ENCODE results near the gene PPARA. TPM values are rescaled to one million over a fixed set of nuclear protein-coding genes. Genes with fewer than 3 reads are reported as not detected.

Gene PPARA
- total and polyA plus RNA-seq, 2 donors (not counting 3 experiments of a cell fraction or from before 2014, with no cell fraction given), result 3.1 to 10.7 TPM

GRCh38 chr22:46226577-46226976 lies 76.3 kb downstream of the PPARA start:
- no peaks in the 10 kb centered on the region for H3K9me3 ChIP-seq (replicated peaks; ENCODE audit: control insufficient read depth, insufficient read depth, low read length)
- no peak for TF ChIP-seq FOS (IDR thresholded peaks at IDR 0.05; ENCODE audit: borderline replicate concordance, insufficient read depth, low read length)
- TF ChIP-seq, protein P1, sequence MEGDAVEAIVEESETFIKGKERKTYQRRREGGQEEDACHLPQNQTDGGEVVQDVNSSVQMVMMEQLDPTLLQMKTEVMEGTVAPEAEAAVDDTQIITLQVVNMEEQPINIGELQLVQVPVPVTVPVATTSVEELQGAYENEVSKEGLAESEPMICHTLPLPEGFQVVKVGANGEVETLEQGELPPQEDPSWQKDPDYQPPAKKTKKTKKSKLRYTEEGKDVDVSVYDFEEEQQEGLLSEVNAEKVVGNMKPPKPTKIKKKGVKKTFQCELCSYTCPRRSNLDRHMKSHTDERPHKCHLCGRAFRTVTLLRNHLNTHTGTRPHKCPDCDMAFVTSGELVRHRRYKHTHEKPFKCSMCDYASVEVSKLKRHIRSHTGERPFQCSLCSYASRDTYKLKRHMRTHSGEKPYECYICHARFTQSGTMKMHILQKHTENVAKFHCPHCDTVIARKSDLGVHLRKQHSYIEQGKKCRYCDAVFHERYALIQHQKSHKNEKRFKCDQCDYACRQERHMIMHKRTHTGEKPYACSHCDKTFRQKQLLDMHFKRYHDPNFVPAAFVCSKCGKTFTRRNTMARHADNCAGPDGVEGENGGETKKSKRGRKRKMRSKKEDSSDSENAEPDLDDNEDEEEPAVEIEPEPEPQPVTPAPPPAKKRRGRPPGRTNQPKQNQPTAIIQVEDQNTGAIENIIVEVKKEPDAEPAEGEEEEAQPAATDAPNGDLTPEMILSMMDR (IDR thresholded peaks at IDR 0.05; ENCODE audit: extremely low read depth in 1 of 2, insufficient read depth in 1 of 2, low read depth in 1 of 2, low read length in 2 of 2), result no peak
- TF ChIP-seq POLR2AphosphoS5 (IDR thresholded peaks at IDR 0.05; ENCODE audit: insufficient read depth, low read depth, low read length), result no peak
- no peak for TF ChIP-seq POLR2A (IDR thresholded peaks at IDR 0.05; ENCODE audit: low read depth, low read length)
- H2AFZ ChIP-seq (ENCODE audit: low read depth, low read length), result no peak overlapping the region
- H3K4me2 ChIP-seq (ENCODE audit: insufficient read depth, low read length), result no peak overlapping the region
- no peak overlapping the region for H3K27ac ChIP-seq (ENCODE audit: insufficient read depth, low read depth, low read length)
- no peak overlapping the region for H3K9ac ChIP-seq (replicated peaks; ENCODE audit: extremely low read depth, insufficient read depth, low read length)
- H4K20me1 ChIP-seq (replicated peaks; ENCODE audit: control insufficient read depth, extremely low read depth, insufficient read depth, low read length), result no peaks in the 10 kb centered on the region
- FAIRE-seq, result no peak
- no peak overlapping the region for H3K4me3 ChIP-seq (replicated peaks in 1 of 3; ENCODE audit: insufficient read depth in 1 of 3, low read depth in 1 of 3, low read length in 3 of 3)
- dilution Hi-C loops (cut with MboI; ENCODE audit: extremely low pct_ligation_motif_present, low sequenced_read_pairs), result no loop called here
- H3K9me1 ChIP-seq (replicated peaks; ENCODE audit: control insufficient read depth, extremely low read depth, insufficient read depth, low read length), result no peaks in the 10 kb centered on the region
- H3K79me2 ChIP-seq (ENCODE audit: control insufficient read depth, insufficient read depth, low read length), result no peaks in the 10 kb centered on the region
- ChIA-PET POLR2A (no interaction called here), CTCF (interaction anchor here (1.4 to 1.7 kb wide), 2 partner anchors 10 to 90 kb away, joined by 3 to 4 read pairs; no protein-coding TSS in a partner anchor)
- H3K4me1 ChIP-seq (ENCODE audit: control insufficient read depth, extremely low read depth, insufficient read depth, low read length), result no peaks in the 10 kb centered on the region
- no peaks in the 10 kb centered on the region for H3K36me3 ChIP-seq (ENCODE audit: control insufficient read depth in 2 of 2, extremely low read depth in 1 of 2, insufficient read depth in 2 of 2, low read length in 2 of 2)
- no TSS peak for BruUV-seq (replicated peaks)
- H3K27me3 ChIP-seq (ENCODE audit: control insufficient read depth in 2 of 2, insufficient read depth in 2 of 2, low read length in 2 of 2), result no peaks in the 10 kb centered on the region
- DNase-seq (ENCODE audit: low read depth, low spot score), result no peak
- intact Hi-C loops (cut with micrococcal nuclease), result no loop called here

GRCh38 chr22:46229701-46230100 lies 79.4 kb downstream of the PPARA start:
- intact Hi-C loops (cut with micrococcal nuclease), result no loop called here
- DNase-seq (ENCODE audit: low read depth, low spot score) (no peak), FAIRE-seq (no peak)

More at GRCh38 chr22:46229701-46230100, 79.4 kb downstream of the PPARA start:
- BruUV-seq (replicated peaks), result no TSS peak
- no peaks in the 10 kb centered on the region for H3K79me2 ChIP-seq (ENCODE audit: control insufficient read depth, insufficient read depth, low read length)
- no peaks in the 10 kb centered on the region for H3K9me1 ChIP-seq (replicated peaks; ENCODE audit: control insufficient read depth, extremely low read depth, insufficient read depth, low read length)
- no peaks in the 10 kb centered on the region for H3K4me1 ChIP-seq (ENCODE audit: control insufficient read depth, extremely low read depth, insufficient read depth, low read length)
- no peaks in the 10 kb centered on the region for H3K36me3 ChIP-seq (ENCODE audit: control insufficient read depth in 2 of 2, extremely low read depth in 1 of 2, insufficient read depth in 2 of 2, low read length in 2 of 2)
- dilution Hi-C loops (cut with MboI; ENCODE audit: extremely low pct_ligation_motif_present, low sequenced_read_pairs), result no loop called here
- CTCF ChIA-PET, result no interaction called here
- H3K27ac ChIP-seq (ENCODE audit: insufficient read depth, low read depth, low read length), result no peak overlapping the region
- no peak overlapping the region for H3K4me3 ChIP-seq (replicated peaks in 1 of 3; ENCODE audit: insufficient read depth in 1 of 3, low read depth in 1 of 3, low read length in 3 of 3)
- no peaks in the 10 kb centered on the region for H3K9me3 ChIP-seq (replicated peaks; ENCODE audit: control insufficient read depth, insufficient read depth, low read length)
- POLR2A ChIA-PET, result no interaction called here
- H3K27me3 ChIP-seq (ENCODE audit: control insufficient read depth in 2 of 2, insufficient read depth in 2 of 2, low read length in 2 of 2), result no peaks in the 10 kb centered on the region
- H3K9ac ChIP-seq (replicated peaks; ENCODE audit: extremely low read depth, insufficient read depth, low read length), result no peak overlapping the region
- TF ChIP-seq POLR2A (IDR thresholded peaks at IDR 0.05; ENCODE audit: low read depth, low read length), result no peak
- H3K4me2 ChIP-seq (ENCODE audit: insufficient read depth, low read length), result no peak overlapping the region
- no peaks in the 10 kb centered on the region for H4K20me1 ChIP-seq (replicated peaks; ENCODE audit: control insufficient read depth, extremely low read depth, insufficient read depth, low read length)
- H2AFZ ChIP-seq (ENCODE audit: low read depth, low read length), result no peak overlapping the region
